IMR-90 (cell line): ENCODE measurements around the gene ARHGEF2. TPM values are rescaled to one million over a fixed set of nuclear protein-coding genes. Genes with fewer than 3 reads are reported as not detected.

Experiments used
- ATAC-seq: fragments of 200-7000 bp; cut with Tn5 transposase; 2 replicates; pipeline ENCODE4 v1.9.1; 2020; ENCODE audit warnings: low read depth, mild to moderate bottlenecking, moderate library complexity
- BruUV-seq: library from RNA; stranded (reverse); fragments of 400-500 nt; replicated peaks from 2 replicates; lab custom pipeline; 2021; lab: Mats Ljungman, UMichigan
- CTCF ChIA-PET: fragments of 300-600 bp; formaldehyde crosslinking; extraction: SDS; loops from one replicate; lab custom pipeline; 2021; ENCODE audit warnings: antibody characterized with exemption; lab: Yijun Ruan, JAX
- POLR2A ChIA-PET: fragments of 300-600 bp; sonication (Branson Sonifier 250); formaldehyde crosslinking; loops from one replicate; lab custom pipeline; 2022; ENCODE audit warnings: antibody characterized with exemption; ENCODE audit not compliant: unreplicated experiment; lab: Charles Lee
- DNase-seq: peaks from one replicate; pipeline ENCODE4 v3.0.0; 2013
- H2AFZ ChIP-seq: replicated peaks from 2 replicates; pipeline ENCODE3; 2013; ENCODE audit warnings: low read length, mild to moderate bottlenecking; ENCODE audit not compliant: poor library complexity
- H2AK5ac ChIP-seq: 2 replicates; pipeline ENCODE4 v1.6.1; 2013; ENCODE audit warnings: low read depth, low read length, inconsistent platforms
- H2AK9ac ChIP-seq: replicated peaks from 2 replicates; pipeline ENCODE3; 2013; ENCODE audit warnings: mild to moderate bottlenecking, low read depth, low read length, moderate library complexity; ENCODE audit not compliant: poor library complexity
- H2BK120ac ChIP-seq: 2 replicates; pipeline ENCODE4 v1.6.1; 2013; ENCODE audit warnings: low read depth, low read length, inconsistent platforms
- H2BK15ac ChIP-seq: 3 replicates; pipeline ENCODE4 v1.6.1; 2013; ENCODE audit warnings: low read depth, low read length, inconsistent platforms
- H2BK20ac ChIP-seq: 2 replicates; pipeline ENCODE4 v1.6.1; 2013; ENCODE audit warnings: low read depth, mild to moderate bottlenecking, inconsistent platforms, low read length, moderate library complexity
- H2BK5ac ChIP-seq: 2 replicates; pipeline ENCODE4 v1.6.1; 2013; ENCODE audit warnings: mild to moderate bottlenecking, low read depth, low read length, inconsistent platforms; ENCODE audit not compliant: poor library complexity, severe bottlenecking
- H3K14ac ChIP-seq: replicated peaks from 2 replicates; pipeline ENCODE4 v1.6.1; 2013; ENCODE audit warnings: low read depth, low read length, inconsistent platforms
- H3K18ac ChIP-seq: 2 replicates; pipeline ENCODE4 v1.6.1; 2013; ENCODE audit warnings: low read depth, low read length, control low read depth
- H3K23ac ChIP-seq: 2 replicates; pipeline ENCODE4 v1.6.1; 2013; ENCODE audit warnings: low read depth, low read length, inconsistent platforms
- H3K27ac ChIP-seq: 2 replicates; pipeline ENCODE4 v1.5.1; 2013; ENCODE audit warnings: mild to moderate bottlenecking, control low read depth, low read length; ENCODE audit not compliant: insufficient read depth
- H3K27me3 ChIP-seq: 2 replicates; pipeline ENCODE4 v1.6.1; 2013; ENCODE audit warnings: low read length; ENCODE audit not compliant: control insufficient read depth, insufficient read depth
- H3K36me3 ChIP-seq: 2 replicates; pipeline ENCODE4 v1.6.1; 2013; ENCODE audit warnings: low read length, mixed read lengths; ENCODE audit not compliant: control insufficient read depth, insufficient read depth
- H3K4ac ChIP-seq: 2 replicates; pipeline ENCODE4 v1.6.1; 2013; ENCODE audit warnings: low read depth, low read length, inconsistent platforms
- H3K4me1 ChIP-seq: 2 replicates; pipeline ENCODE4 v1.6.1; 2013; ENCODE audit warnings: low read length, mixed read lengths; ENCODE audit not compliant: control insufficient read depth, insufficient read depth
- H3K4me2 ChIP-seq: 2 replicates; pipeline ENCODE4 v1.6.1; 2013; ENCODE audit warnings: low read depth, mild to moderate bottlenecking, control low read depth, low read length, moderate library complexity
- H3K4me3 ChIP-seq: 2 replicates; pipeline ENCODE4 v1.5.1; 2013; ENCODE audit warnings: low read depth, mild to moderate bottlenecking, control low read depth, low read length, moderate library complexity; ENCODE audit not compliant: insufficient read depth
- H3K56ac ChIP-seq: 2 replicates; pipeline ENCODE4 v1.6.1; 2013; ENCODE audit warnings: low read length, inconsistent platforms; ENCODE audit not compliant: insufficient read depth; ENCODE audit errors: extremely low read depth
- H3K79me1 ChIP-seq, 2 experiments: 2 replicates each; pipeline ENCODE4 v1.6.1; 2013; ENCODE audit warnings: low read length in 2 of 2, inconsistent platforms in 1 of 2, low read depth in 1 of 2
- H3K9ac ChIP-seq: 2 replicates; pipeline ENCODE4 v1.6.1; 2013; ENCODE audit warnings: low read depth, low read length, control low read depth
- H3K9me1 ChIP-seq: 2 replicates; pipeline ENCODE4 v1.6.1; 2013; ENCODE audit warnings: low read length, inconsistent platforms; ENCODE audit not compliant: insufficient read depth
- H3K9me3 ChIP-seq: 2 replicates; pipeline ENCODE4 v1.6.1; 2013; ENCODE audit warnings: low read length; ENCODE audit not compliant: control insufficient read depth, insufficient read depth
- H4K20me1 ChIP-seq: 2 replicates; pipeline ENCODE4 v1.6.1; 2013; ENCODE audit warnings: low read length, inconsistent platforms; ENCODE audit not compliant: insufficient read depth
- H4K5ac ChIP-seq: 2 replicates; pipeline ENCODE4 v1.6.1; 2013; ENCODE audit warnings: mild to moderate bottlenecking, low read depth, low read length, control low read depth
- H4K8ac ChIP-seq, 2 experiments: 2 replicates each; pipeline ENCODE4 v1.6.1; 2013; ENCODE audit warnings: low read depth in 2 of 2, low read length in 2 of 2, control low read depth in 1 of 2, inconsistent platforms in 1 of 2
- H4K91ac ChIP-seq: 2 replicates; pipeline ENCODE4 v1.6.1; 2013; ENCODE audit warnings: low read depth, low read length, inconsistent platforms; ENCODE audit not compliant: insufficient read depth
- BHLHE40 ChIP-seq: fragments of 150-350 bp; IDR thresholded peaks from 2 replicates; pipeline ENCODE4 v1.6.1; 2016; ENCODE audit warnings: mild to moderate bottlenecking, low read depth, low read length
- CEBPB ChIP-seq: IDR thresholded peaks from 2 replicates; pipeline ENCODE4 v1.6.1; 2012; ENCODE audit warnings: low read depth, low read length, improper control_type of control experiment
- CTCF ChIP-seq: conservative IDR thresholded peaks from 2 replicates; pipeline ENCODE4 v1.5.1; 2012; ENCODE audit warnings: mild to moderate bottlenecking, low read depth, low read length, improper control_type of control experiment
- ELK1 ChIP-seq: fragments of 150-350 bp; IDR thresholded peaks from 2 replicates; pipeline ENCODE4 v1.6.1; 2016; ENCODE audit warnings: low read depth, mild to moderate bottlenecking, low read length, moderate library complexity, borderline replicate concordance
- MAFK ChIP-seq: IDR thresholded peaks from 2 replicates; pipeline ENCODE4 v1.6.1; 2012; ENCODE audit warnings: low read depth, low read length, improper control_type of control experiment
- MAZ ChIP-seq: IDR thresholded peaks from 2 replicates; pipeline ENCODE4 v1.6.1; 2012; ENCODE audit warnings: low read depth, mild to moderate bottlenecking, low read length, improper control_type of control experiment, moderate library complexity, borderline replicate concordance
- MXI1 ChIP-seq: IDR thresholded peaks from 2 replicates; pipeline ENCODE4 v1.6.1; 2012; ENCODE audit warnings: low read depth, mild to moderate bottlenecking, low read length, moderate library complexity, borderline replicate concordance
- NFE2L2 ChIP-seq: fragments of 150-350 bp; IDR thresholded peaks from 2 replicates; pipeline ENCODE4 v1.6.1; 2016; ENCODE audit warnings: low read depth, mild to moderate bottlenecking, low read length
- POLR2A ChIP-seq: IDR thresholded peaks from 2 replicates; pipeline ENCODE4 v1.6.1; 2012; ENCODE audit warnings: mild to moderate bottlenecking, low read depth, low read length
- RCOR1 ChIP-seq: IDR thresholded peaks from 2 replicates; pipeline ENCODE4 v1.6.1; 2012; ENCODE audit warnings: mild to moderate bottlenecking, low read length, improper control_type of control experiment; ENCODE audit not compliant: insufficient replicate concordance
- RFX5 ChIP-seq: IDR thresholded peaks from 2 replicates; pipeline ENCODE4 v1.8.0; 2012; ENCODE audit warnings: low read depth, mild to moderate bottlenecking, low read length, moderate library complexity
- SMC3 ChIP-seq: fragments of 150-350 bp; IDR thresholded peaks from 2 replicates; pipeline ENCODE4 v1.6.1; 2016; ENCODE audit warnings: low read depth, mild to moderate bottlenecking, antibody characterized with exemption, low read length, moderate library complexity
- WGBS, 2 experiments: methylation state at CpG; one replicate each; pipeline versions ENCODE4 v1.1.5 to v1.1.7; 2013; ENCODE audit warnings: missing lambda C conversion rate in 2 of 2; ENCODE audit not compliant: insufficient read length in 1 of 2; ENCODE audit errors: extremely low coverage in 2 of 2; 5-methylcytosine and 5-hydroxymethylcytosine counted together
- dilution Hi-C: fragments of 300-500 bp; cut with HindIII; formaldehyde crosslinking; loops from one replicate; pipeline ENCODE4 v1.14.3; 2018; ENCODE audit warnings: low sequenced_read_pairs; ENCODE audit not compliant: unreplicated experiment
- in situ Hi-C: fragments of 300-500 bp; cut with MboI; formaldehyde crosslinking; loops from 3 replicates; pipeline ENCODE4 v1.14.3; 2019; ENCODE audit warnings: low sequenced_read_pairs, inconsistent platforms, mixed read lengths
- intact Hi-C: fragments of 100-400 bp; cut with micrococcal nuclease; formaldehyde crosslinking; loops from 2 replicates; pipeline ENCODE4 v1.10.0; 2022
- polyA plus RNA-seq, 3 experiments: library from polyadenylated mRNA; depleted of rRNA; stranded (reverse); fragments of >200 nt; gene quantifications; 2 replicates each; pipeline ENCODE4 v1.2.3, GENCODE V29; 2012; ENCODE audit warnings: low replicate concordance in 1 of 3
- total RNA-seq: library from RNA; depleted of rRNA; stranded (reverse); fragments of >200 nt; gene quantifications from 2 replicates; pipeline ENCODE4 v1.2.3, GENCODE V29; 2012

ARHGEF2 gene
- total and polyA plus RNA-seq, 2 of the 4 experiments (the other 2 are of a cell fraction), result 91.8 to 117 TPM

GRCh38 chr1:155911156-155912055 is 66.9 kb downstream of the ARHGEF2 start, which contains the start of gene RIT1:
RIT1 (minus strand) TSS chr1:155911349; CDS start chr1:155910761, 588 bp downstream.
- ChIA-PET POLR2A (no interaction called here), CTCF (no interaction called here)
- intact Hi-C loops (loop anchor here (2.0 kb wide), 1 partner anchor 55 kb away; the partner anchor contains the start of gene GON4L), in situ Hi-C loops (no loop called here), dilution Hi-C loops (no loop called here)
- peak; percentile 72 for DNase-seq
- Histone ChIP-seq H2BK20ac (peak within 1 kb of the TSS; percentile 11; the same call in 1 of the 2 replicates), H4K5ac (peak within 1 kb of the TSS; percentile 71), H4K20me1 (no peaks in the 10 kb centered on the region), H3K79me1 (peaks cover 23 to 47% of the 10 kb centered on the region in 2 experiments), H2BK5ac (peak within 1 kb of the TSS; percentile 88), H3K4me1 (peaks cover 5% of the 10 kb centered on the region; the same call in 1 of the 2 replicates), H3K9ac (peak within 1 kb of the TSS; percentile 84), H2BK120ac (peak within 1 kb of the TSS; percentile 61), H3K27me3 (no peaks in the 10 kb centered on the region), H2BK15ac (peak within 1 kb of the TSS; percentile 7; the same call in 1 of the 3 replicates), H3K23ac (peak within 1 kb of the TSS; percentile 87), H3K4me3 (peak within 1 kb of the TSS; percentile 70), H2AK9ac (peak within 1 kb of the TSS; percentile 99), H3K56ac (peak within 1 kb of the TSS; percentile 86), H3K18ac (peak within 1 kb of the TSS; percentile 65), H2AFZ (peak within 1 kb of the TSS; percentile 92), H3K27ac (peak within 1 kb of the TSS; percentile 81), H3K4ac (peak within 1 kb of the TSS; percentile 96), H4K8ac (peak within 1 kb of the TSS; percentile 49 to 91), H3K14ac (peak within 1 kb of the TSS; percentile 93), H4K91ac (peak within 1 kb of the TSS; percentile 77), H3K4me2 (peak within 1 kb of the TSS; percentile 92), H3K36me3 (peaks cover 48% of the 10 kb centered on the region), H3K9me1 (peaks cover 2% of the 10 kb centered on the region; the same call in 1 of the 2 replicates), H2AK5ac (peak within 1 kb of the TSS; percentile 98), H3K9me3 (no peaks in the 10 kb centered on the region)
- 0% methylated on average over 8 of the region's 34 CpGs; no CpG with 5 or more reads in 1 of the 2 experiments for WGBS, 2 experiments
- TF ChIP-seq NFE2L2 (no peak), RCOR1 (no peak), MAFK (no peak), CTCF (no peak), CEBPB (peak; percentile 3; the same call in 1 of the 2 replicates), BHLHE40 (no peak), RFX5 (no peak), MXI1 (0 out of 2 replicates have a peak, but pooled peaks have one; percentile 14), POLR2A (peak; percentile 62), MAZ (peak; percentile 75; the same call in 1 of the 2 replicates), ELK1 (no peak), SMC3 (no peak)
- BruUV-seq, result no TSS peak
- peak; percentile 89 for ATAC-seq
